ENCODE measurements around the gene GAGE12J.
A peak's percentile ranks its signal among the peaks of the same experiment; 100 is the strongest.
"Not testable (repeated sequence)": the region's sequence is repeated elsewhere in the genome, so short reads cannot be mapped to it uniquely, and the experiment has no call there.

The GAGE12J gene, protein sequence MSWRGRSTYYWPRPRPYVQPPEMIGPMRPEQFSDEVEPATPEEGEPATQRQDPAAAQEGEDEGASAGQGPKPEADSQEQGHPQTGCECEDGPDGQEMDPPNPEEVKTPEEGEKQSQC

DNA sequence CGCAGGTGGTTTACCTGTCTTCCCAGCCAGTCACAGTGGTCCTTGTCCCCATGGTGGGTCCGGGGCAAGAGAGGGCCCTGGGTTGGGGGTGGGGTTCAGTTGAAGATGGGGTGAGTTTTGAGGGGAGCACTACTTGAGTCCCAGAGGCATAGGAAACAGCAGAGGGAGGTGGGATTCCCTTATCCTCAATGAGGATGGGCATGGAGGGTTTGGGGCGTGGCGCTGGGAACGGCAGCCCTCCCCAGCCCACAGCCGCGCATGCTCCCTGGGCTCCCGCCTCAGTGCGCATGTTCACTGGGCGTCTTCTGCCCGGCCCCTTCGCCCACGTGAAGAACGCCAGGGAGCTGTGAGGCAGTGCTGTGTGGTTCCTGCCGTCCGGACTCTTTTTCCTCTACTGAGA, at the start of gene GAGE12J:
Gene GAGE12J (plus strand): TSS at position 301 of the 400 bp plus-strand sequence. CDS start 1,157 bp downstream, outside the sequence.
- DNase-seq, result not testable (repeated sequence)

DNA sequence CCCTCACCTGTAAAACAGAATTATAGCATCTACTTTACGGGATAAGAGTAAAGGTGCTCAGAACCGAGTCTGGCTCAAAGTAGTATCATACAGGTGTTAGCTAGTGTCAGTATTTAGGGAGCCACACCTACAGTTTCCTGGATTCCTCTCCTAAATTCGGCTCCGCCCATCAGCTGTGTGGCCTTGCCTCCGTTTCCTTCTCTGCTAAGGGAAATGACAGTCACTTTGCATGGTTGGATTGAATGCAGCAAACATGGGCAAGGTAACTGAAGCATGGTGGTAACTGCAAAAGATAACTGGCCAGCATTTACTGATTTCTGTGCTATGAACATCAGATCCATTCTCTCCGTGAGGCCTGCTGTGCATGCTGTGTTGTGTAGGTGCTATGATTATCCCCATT, 49.4 kb upstream of the GAGE12J start:
- DNase-seq, result peak; percentile 9

DNA sequence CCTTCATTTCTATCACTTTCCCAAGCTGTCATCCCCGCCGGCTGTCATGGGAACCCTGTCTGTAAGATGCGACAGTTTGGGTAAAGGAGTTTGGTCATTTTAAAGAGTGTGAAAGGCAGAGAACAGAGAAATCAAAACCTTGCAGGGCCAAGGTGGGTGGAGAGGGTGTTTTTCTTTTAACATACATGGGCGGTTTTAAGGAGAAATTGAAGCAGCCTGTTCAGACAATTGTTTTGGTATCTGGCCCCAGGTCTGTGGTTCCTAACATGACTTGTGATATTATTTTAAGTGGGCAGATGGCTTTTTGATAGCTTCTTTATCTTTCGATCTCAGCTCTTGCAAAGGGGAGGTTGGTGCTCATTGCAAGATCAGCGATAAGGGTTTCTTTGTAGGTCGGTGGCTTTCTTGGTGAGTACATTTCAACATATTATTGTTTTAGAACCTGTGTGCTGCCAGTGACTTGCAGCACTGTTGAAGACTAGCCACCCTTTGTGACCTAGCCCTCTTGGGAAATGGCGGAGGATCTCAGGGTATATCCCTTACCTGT, 48.6 kb upstream of the GAGE12J start:
- peak; percentile 5 for DNase-seq

DNA sequence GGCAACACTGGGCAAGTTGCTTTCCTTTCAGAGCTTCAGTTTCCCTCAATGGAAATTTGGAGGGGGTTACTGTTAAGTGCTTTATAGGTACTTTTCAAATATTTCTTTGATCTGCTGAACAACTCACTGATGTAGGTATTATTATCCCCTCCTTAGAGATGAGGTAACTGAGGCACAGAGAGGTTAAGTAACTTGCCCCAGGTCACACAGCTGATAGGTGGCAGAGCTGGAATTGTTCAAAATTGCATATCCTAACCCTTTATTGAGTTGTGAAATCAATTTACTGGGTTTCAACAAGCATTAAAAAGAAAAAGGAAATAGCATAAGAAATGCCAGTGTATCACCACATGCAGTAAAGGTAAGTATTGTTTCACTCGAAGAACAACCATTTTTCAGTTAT, 45.6 kb upstream of the GAGE12J start:
- no peak for DNase-seq

DNA sequence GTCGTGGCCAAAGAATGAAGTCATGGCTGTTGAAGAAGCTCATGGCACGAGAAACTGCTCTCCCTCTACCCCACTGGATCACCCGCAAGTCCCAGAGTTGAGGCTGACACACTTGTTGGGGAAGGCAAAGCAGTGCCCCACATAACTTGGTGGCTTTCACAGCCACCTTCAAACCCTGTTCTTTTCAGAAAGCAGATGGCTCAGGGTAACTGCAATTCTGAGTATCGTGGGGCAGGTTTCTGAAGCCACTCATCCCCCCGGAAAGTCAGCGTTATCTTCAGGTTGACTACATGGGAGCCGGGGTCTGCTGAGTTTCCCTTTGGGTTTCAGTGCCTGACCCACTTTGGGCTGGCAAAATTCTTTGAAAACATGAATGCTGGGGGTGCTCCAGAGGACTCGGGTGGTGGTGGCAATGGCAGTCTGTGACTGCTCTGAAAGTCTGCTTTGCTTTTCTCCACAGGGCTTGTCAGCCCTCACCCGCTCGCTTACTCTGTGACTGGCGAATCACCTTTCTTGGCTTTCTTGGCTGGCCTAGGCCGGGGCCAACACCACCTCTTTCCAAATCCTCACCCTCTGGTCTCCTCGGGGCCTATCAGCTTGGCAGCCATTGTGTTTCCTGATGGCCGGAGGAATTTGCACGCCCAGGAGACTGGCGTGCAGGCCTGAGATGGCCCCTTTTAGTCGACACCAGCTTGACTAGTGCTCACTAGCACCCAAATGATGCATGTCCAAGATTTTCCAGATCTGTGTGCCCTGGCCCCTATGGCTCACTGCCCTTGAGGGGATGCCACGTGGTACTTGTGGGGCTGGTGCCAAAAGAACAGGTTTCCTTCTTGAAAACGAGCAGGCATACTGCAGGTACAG, 44.9 kb upstream of the GAGE12J start:
- DNase-seq, result no peak

DNA sequence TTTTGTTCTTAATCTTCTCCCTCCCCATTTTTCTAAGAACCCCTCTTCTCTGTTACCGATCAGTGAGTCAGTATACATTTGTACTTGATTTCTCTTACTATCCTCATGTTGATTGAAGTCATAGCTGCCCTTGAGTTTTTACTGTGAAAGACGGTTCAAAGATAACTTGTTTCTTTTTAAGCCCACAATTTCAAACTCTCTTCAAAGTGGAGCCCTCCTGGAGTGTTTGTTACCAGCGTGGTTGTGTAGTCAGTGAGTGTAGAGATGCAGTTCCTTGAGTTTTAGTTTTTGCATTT, 44.4 kb upstream of the GAGE12J start:
- DNase-seq, result no peak

DNA sequence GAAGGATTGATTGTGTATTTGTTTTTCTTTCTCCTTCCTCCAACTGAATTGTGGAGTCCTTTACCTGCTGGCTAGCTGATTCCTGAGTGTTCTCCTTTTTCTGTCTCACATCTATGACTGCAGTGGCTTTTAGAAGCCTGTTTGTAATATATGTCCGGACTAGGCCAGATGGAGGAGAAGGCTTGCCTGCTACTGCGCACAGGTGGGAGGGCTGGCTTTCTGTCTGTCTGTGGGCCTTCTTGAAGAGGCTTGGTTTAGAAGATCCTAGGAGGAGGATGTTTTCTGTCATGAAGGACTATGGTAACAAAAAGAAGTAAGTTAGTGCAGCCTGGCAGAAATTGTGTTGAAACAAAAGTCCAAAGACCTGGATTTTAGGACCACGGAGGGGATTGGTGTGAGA, 43.8 kb upstream of the GAGE12J start:
- no peak for DNase-seq

DNA sequence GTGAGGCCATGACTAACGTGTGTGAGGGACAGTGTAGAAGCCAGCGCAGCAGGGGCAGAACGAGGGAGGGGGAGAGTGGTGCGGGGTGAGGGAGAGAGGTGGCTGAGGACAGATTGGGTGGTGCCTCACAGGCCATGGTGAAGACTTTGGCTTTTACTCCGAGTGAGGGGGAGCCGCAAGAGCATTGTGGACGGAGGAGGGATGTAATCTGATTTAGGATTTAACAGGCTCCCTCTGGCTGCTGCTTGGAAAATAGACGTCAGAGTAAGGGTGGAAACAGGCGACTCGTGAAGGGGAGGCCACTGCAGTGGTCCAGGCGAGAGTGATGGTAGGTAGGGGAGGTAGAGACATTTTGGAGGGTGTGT, 39.2 kb upstream of the GAGE12J start:
- DNase-seq, result no peak

DNA sequence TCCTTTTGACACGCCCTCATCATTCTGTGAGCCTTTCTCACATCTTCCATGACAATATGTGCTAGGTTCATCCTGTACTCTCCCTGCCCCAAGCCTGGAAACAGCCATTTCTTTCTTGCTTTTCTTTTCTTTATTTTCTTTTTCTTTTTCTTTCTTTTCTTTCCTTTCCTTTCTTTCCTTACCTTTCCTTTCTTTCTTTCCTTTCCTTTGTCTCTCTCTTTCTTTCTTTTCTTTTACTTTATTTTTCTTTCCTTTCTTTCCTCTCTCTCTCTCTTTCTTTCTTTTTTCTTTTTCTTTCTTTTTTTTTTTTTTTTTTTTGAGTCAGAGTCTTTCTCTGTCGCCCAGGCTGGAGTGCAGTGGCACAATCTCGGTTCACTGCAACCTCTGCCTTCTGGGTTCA, 37.6 kb upstream of the GAGE12J start:
- DNase-seq, result no peak

DNA sequence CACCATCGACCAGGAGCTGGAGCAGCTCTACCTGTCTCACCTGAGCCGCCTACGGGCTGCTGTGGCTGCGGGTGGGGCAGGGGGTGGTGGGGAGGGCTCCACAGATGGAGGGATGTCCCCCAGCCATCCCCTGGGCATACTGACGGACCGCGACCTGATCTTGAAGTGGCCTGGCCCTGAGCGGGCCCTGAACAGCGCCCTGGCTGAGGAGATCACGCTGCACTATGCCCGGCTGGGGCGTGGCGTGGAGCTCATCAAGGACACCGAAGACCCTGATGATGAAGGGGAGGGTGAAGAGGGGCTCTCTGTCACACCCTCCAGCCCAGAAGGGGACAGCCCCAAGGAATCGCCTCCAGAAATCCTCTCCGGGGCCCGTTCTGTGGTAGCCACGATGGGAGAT, 35.7 kb upstream of the GAGE12J start:
- no peak for DNase-seq

DNA sequence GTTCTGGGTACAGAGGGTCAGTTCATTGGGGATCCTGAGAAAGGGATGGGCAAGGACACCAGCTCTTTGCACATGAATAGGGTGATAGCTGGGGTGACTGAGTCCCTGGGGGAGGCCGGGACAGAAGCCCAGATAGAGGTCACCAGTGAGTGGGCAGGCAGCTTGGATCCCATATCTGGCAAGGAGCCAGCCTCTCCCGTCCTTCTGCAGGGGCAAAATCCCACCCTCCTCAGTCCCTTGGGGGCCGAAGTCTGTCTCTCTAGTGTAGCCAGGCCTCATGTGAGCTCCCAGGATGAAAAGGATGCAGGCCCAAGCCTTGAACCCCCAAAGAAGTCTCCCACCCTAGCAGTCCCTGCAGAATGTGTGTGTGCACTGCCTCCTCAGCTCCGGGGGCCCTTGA, 35.3 kb upstream of the GAGE12J start:
- no peak for DNase-seq

DNA sequence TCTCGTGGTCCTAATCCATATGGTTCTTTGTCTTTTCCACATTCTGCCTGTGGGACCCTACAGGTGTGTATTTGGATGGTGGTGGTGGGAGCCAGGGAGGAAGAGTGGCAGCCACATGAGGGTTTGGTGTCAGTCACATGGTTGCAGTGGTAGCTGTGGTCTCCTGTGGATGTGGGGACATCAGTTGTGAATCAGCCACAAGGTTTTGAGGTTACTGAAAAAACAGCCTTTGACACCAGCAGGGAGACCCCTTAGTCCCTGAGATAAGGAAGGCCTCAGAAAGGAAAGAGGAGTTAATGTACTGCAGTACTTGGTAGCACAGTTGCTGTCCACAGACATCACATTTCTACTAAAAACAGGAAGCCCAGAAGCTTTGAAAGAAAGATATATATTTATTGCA, 34.2 kb upstream of the GAGE12J start:
- no peak for DNase-seq

DNA sequence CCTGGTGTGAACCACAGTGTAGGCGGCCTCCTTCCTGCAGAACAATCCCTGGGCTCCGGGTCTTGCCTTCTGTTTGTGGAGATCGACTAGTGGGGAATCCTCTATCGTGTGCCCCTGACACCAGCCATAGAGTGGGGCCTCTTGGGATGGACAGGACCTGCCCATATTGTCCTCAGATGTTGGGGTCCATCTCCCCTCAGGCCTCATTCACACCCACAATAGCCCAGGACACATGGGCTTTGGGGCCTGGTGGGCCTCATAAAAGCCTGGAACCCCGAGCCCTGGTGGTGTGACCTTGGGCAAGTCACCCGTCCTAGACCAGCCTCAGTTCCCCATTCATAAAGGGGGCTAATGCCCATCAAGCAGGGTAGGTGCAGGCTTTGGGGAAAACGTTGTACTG, 31.6 kb upstream of the GAGE12J start:
- DNase-seq, result no peak

DNA sequence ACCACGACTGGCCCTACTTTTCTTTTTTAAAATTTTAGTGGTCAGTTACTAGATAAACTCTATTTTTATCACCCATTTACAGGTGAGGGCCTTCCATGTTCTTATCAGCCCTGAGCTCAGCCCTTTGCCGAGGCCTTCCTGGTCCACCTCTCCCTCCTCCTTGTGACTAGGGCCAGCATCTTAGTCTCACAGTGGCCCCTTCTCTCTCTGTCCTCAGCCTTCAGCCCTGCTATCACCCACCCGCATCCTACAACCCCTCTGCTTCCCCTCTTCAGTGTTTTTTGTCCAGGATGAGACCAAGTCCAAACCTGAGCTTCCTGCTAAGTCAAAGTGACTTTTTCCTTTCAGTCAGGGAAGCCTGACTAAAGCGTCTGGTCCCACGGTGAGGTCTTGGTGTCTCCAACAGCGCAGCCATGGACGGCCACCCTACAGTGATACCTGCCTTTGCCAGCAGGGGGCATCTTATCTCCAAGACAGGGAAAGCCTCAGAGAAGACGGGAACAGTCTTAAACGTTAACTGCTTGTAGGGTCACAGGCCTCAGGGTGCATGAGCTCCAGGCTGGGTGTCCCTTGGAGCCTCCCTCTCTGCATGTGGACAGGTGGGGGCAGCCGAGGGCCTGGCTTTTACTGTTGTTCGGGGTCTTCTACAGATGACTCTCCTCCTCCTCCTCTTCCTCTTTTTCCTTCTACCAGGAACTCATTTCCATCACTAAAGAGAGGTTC, 30.1 kb upstream of the GAGE12J start:
- peak; percentile 80 for DNase-seq

DNA sequence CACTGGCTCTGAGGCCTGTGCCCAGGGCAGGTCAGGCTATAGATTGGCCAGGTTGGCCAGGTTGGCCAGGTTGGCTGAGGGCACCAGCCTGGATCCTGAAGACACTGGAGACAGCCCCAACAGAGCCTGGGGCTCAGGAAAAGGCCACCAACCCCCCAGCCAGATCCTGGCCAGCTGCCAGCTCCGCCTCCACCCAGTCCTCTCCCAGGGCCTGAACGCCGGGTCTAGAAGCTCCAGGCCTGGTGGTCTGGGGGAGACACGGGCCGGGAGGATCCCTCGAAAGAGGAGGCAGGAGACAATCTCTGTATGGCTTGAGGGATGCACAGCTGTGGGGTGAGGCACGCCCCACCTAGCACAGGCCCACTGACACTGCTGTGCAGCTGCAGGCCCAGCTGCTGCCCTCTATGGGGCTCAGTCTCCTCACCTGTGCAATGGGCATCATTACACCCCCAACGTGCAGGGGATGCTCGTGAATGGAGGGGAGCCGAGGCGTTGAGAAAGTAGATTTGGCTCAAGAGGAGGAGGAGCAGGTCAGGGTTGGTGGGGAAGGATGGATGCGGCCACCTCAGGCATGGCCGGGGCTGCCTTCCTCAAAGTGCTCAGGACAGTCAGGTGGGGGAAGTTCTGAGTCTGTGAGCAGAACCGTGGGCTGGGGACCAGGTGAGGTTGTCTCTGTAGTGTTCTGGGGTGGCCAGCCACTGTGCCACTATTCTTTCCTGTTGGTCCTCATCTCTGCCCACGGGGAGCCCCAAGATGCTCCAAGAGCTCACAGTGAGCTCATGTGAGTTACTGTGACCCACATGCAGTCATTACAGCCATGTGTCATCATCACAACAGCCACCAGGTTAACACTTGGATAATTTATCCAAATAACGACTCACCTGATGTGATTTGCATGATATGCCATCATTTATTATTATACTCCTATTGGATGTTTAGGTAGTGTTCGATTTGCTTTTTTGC, 29.2 kb upstream of the GAGE12J start:
- no peak for DNase-seq

DNA sequence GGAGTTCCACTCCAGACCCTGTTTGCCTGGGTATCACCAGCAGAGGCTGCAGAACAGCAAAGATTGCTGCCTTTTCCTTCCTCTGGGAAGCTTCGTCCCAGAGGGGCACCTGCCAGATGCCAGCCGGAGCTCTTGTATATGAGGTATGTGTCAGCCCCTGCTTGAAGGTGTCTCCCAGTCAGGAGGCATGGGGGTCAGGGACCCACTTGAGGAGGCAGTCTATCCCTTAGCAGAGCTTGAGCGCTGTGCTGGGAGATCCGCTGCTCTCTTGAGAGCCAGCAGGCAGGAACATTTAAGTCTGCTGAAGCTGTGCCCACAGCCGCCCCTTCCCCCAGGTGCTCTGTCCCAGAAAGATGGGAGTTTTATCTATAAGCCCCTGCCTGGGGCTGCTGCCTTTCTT, 22.5 kb upstream of the GAGE12J start:
- not testable (repeated sequence) for DNase-seq

DNA sequence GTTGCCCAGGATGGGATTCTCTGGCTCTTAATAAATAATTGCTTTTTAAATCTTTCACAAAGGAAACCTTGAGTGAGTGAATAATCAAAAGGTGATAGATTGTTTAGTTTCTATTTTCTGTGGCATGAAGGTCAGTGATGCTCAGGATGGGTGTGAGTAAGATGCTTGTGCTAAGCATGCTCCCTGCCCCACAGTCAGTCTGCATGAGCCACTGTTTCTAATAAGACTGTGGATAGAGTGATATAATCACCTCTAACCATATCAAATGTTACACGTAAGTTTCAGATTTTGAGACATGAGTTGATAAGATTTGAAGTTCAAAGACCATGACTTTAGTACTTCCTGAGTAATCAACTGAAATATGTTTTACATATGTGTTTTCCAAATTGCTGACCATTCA, 21.1 kb upstream of the GAGE12J start:
- DNase-seq, result no peak

DNA sequence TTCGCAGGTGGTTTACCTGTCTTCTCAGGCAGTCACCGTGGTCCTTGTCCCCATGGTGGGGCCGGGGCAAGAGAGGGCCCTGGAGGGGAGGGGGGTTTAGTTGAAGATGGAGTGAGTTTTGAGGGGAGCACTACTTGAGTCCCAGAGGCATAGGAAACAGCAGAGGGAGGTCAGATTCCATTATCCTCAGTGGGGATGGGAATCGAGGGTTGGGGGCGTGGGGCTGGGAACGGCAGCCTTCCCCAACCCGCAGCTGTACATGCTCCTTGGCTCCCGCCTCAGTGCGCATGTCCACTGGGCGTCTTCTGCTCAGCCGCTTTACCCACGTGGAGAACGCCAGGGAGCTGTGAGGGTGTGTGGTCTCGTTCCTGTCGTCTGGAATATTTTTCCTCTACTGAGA, 18.5 kb upstream of the GAGE12J start, which contains the start of gene GAGE10:
Gene GAGE10 (plus strand): TSS at position 301 of the 400 bp plus-strand sequence. CDS start 1,214 bp downstream, outside the sequence.
- no peak for DNase-seq

DNA sequence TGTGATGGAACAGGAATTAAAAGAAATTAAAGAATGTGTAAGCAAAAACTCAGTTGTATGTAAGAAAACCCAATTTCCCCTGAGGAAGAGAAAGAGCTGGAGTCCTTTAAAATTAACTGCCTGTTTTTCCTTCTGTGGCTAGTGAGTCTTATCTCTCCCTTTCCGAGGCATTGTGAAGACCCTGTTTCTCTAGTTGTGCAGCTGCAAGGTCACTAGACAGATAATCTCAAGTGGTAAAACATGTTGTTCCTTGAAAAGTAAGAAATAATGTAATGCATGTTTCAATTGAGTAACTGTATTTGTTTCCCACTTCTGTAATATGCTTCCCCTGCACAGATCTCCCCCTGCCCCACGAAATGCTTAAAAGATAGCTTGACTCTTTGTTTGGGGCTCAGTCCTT, 14.1 kb upstream of the GAGE12J start:
- not testable (repeated sequence) for DNase-seq

DNA sequence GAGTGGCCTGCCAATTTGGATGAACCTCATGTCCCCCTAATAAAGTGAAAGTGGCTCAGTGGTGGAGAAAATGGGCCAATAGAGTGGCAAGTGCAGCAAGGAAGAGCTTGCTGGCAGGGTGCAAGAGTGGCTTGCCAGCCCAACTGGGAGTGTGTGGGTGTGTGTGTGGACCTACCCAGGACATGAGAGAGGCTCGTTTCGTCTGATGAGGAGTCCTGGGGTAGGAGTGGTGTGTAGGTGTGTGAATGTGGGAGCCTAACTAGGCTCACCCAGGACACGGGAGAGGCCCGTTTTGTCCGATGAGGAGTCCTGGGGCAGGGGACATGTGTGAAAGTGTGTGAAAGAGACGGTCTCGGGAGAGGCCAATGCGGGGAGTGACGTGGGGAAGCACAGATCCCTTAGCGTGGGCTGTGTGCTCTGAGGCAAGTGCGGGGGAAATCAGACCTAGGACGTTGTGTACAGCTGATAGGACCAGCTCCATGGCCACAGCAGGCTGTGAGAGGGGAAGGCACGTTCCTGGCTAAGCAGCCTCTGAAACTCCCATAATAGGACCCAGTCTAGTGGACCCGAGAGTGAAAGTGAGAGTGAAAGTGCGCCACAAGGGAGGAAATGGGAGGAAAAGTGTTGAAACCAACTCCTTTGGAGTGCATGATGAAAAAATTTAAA, 13.1 kb upstream of the GAGE12J start:
- no peak for DNase-seq

DNA sequence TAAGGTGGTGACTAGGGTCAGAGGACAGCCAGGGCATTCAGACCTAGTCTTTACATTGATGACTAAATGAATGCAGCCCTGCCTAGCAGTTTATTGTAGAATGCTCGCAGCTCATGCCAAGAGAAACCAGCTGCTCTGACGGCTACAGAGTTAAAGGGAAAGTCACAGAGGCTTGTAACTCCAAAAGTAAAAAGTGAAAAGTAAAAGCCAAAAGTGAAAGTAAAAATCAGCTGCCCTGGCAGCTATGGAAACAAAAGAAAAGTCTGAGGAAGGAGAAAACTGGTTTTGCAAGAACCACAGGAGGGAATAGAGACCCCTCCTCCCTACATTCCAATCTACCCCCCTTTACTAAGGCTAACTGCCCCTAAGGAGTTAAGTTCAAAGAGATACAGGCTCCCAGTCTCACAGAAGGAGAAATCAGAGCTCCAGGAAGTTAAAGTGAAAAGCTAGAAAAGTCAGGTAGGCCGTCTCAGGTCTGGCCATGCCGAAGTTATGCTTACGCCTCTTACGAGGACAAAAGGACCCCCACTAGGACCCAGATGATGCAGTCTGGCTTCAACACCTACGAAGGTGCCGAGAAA, 12.3 kb upstream of the GAGE12J start:
- no peak for DNase-seq

DNA sequence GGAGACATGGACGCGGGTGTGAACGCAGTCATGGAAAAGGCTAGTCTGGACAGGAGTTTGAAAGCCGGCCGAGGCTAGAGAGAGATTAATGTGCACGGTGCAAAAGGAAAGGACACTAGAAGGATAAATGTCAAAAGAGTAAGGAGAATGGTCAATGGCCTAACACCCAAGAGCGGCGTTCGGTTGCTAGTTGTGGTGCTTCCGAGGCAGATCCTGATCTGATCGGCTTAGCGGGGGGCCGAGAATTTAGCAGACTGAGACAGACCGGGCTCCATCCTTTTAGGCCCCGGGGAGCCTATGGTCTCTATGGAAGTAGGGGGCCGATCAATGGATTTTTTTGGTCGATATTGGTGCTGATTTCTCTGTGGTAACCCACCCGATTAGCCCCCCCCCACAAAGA, 11.5 kb upstream of the GAGE12J start:
- DNase-seq, result no peak

Measured in islet precursor cell (in vitro differentiated cells).